ENCODE results near the gene IFIT1. TPM values are rescaled to one million over a fixed set of nuclear protein-coding genes. Genes with fewer than 3 reads are reported as not detected.

IFIT1 gene
- 51.1 TPM for total RNA-seq
- long read RNA-seq, transcript IFIT1-201 (2 exons, 1,880 nt) = major isoform, 76 of 83 reads
- long read RNA-seq, partial matches to known transcripts = 0 of 83 reads
- long read RNA-seq, other reads (novel, unspliced or antisense) = 7 of 83 reads

GRCh38 chr10:89391907-89392756 is at the start of gene IFIT1:
IFIT1 (plus strand) TSS chr10:89392623; CDS start chr10:89392713, 90 bp downstream.
- no peaks in the 10 kb centered on the region for H3K36me3 ChIP-seq
- H3K27ac ChIP-seq = peak within 1 kb of the TSS; percentile 88
- ATAC-seq (peak; percentile 95), DNase-seq (no peak)
- peak within 1 kb of the TSS; percentile 62 for H3K4me3 ChIP-seq
- H3K4me1 ChIP-seq = peaks cover 27% of the 10 kb centered on the region
- intact Hi-C loops (cut with DNase I) = no loop called here
- no peaks in the 10 kb centered on the region for H3K27me3 ChIP-seq
- TF ChIP-seq CTCF (IDR thresholded peaks at IDR 0.05) = no peak
- no peaks in the 10 kb centered on the region for H3K9me3 ChIP-seq

- H3K4me3 ChIP-seq = no peak overlapping the region
- no peak for ATAC-seq
- H3K27ac ChIP-seq = no peak overlapping the region
- no peaks in the 10 kb centered on the region for H3K9me3 ChIP-seq
- H3K4me1 ChIP-seq = peaks cover 24% of the 10 kb centered on the region
- H3K27me3 ChIP-seq = no peaks in the 10 kb centered on the region
- peaks cover 28% of the 10 kb centered on the region for H3K36me3 ChIP-seq
- TF ChIP-seq CTCF (IDR thresholded peaks at IDR 0.05) = no peak
- intact Hi-C loops (cut with DNase I) = no loop called here
- no peak for DNase-seq
Measured at GRCh38 chr10:89343089-89343767, 49.2 kb upstream of the IFIT1 start.

GRCh38 chr10:89344156-89344555 is 48.3 kb upstream of the IFIT1 start:
- intact Hi-C loops (cut with DNase I) = no loop called here
- Histone ChIP-seq H3K9me3 (no peaks in the 10 kb centered on the region), H3K27ac (no peak overlapping the region), H3K4me1 (peaks cover 29% of the 10 kb centered on the region), H3K27me3 (no peaks in the 10 kb centered on the region), H3K4me3 (no peak overlapping the region), H3K36me3 (peaks cover 19% of the 10 kb centered on the region)
- ATAC-seq (no peak), DNase-seq (no peak)
- no peak for TF ChIP-seq CTCF (IDR thresholded peaks at IDR 0.05)

- H3K36me3 ChIP-seq = peaks cover 7% of the 10 kb centered on the region
- intact Hi-C loops (cut with DNase I) = no loop called here
- TF ChIP-seq CTCF (IDR thresholded peaks at IDR 0.05) = no peak
- no peak overlapping the region for H3K4me3 ChIP-seq
- H3K27me3 ChIP-seq = no peaks in the 10 kb centered on the region
- ATAC-seq (no peak), DNase-seq (no peak)
- peaks cover 30% of the 10 kb centered on the region for H3K4me1 ChIP-seq
- no peaks in the 10 kb centered on the region for H3K9me3 ChIP-seq
- H3K27ac ChIP-seq = peak overlapping the region; percentile 44
Measured at GRCh38 chr10:89345367-89346000, 46.9 kb upstream of the IFIT1 start.

GRCh38 chr10:89346405-89347254 is 45.8 kb upstream of the IFIT1 start:
- H3K27ac ChIP-seq = peak overlapping the region; percentile 48
- intact Hi-C loops (cut with DNase I) = no loop called here
- no peaks in the 10 kb centered on the region for H3K36me3 ChIP-seq
- no peak for TF ChIP-seq CTCF (IDR thresholded peaks at IDR 0.05)
- H3K4me3 ChIP-seq = no peak overlapping the region
- H3K27me3 ChIP-seq = no peaks in the 10 kb centered on the region
- ATAC-seq (peak; percentile 55), DNase-seq (no peak)
- H3K4me1 ChIP-seq = peaks cover 42% of the 10 kb centered on the region
- no peaks in the 10 kb centered on the region for H3K9me3 ChIP-seq

Measured in upper lobe of right lung (tissue), 1 donor.